WTC11 (cell line): Measurements from ENCODE around the gene NOXA1. TPM values are rescaled to one million over a fixed set of nuclear protein-coding genes. Genes with fewer than 3 reads are reported as not detected.

ENCODE experiments used
- ATAC-seq: fragments of 200-7000 bp; cut with Tn5 transposase; 2 replicates; pipeline ENCODE4 v1.10.0; 2021; ENCODE audit warnings: mild to moderate bottlenecking, moderate library complexity
- CTCF ChIA-PET: fragments of 300-600 bp; sonication (Branson Sonifier 250); formaldehyde crosslinking; loops from one replicate; lab custom pipeline; 2021; ENCODE audit warnings: antibody characterized with exemption; lab: Charles Lee
- POLR2A ChIA-PET: fragments of 350-600 bp; sonication (Branson Sonifier 250); formaldehyde crosslinking; loops from one replicate; lab custom pipeline; 2021; ENCODE audit warnings: antibody characterized with exemption; lab: Charles Lee
- DNase-seq: peaks from one replicate; pipeline ENCODE4 v3.0.0; 2021; ENCODE audit warnings: low spot score
- H3K27ac Mint-ChIP-seq: 2 replicates; pipeline ENCODE4 v1.8.0; 2021; ENCODE audit warnings: mixed read lengths
- H3K27me3 Mint-ChIP-seq: 2 replicates; pipeline ENCODE4 v1.8.0; 2021; ENCODE audit warnings: low read depth, mild to moderate bottlenecking, moderate library complexity, mixed read lengths
- H3K36me3 Mint-ChIP-seq: 2 replicates; pipeline ENCODE4 v1.8.0; 2021; ENCODE audit warnings: mixed read lengths
- H3K4me1 Mint-ChIP-seq: 2 replicates; pipeline ENCODE4 v1.8.0; 2022; ENCODE audit warnings: mixed read lengths
- H3K4me3 Mint-ChIP-seq: 2 replicates; pipeline ENCODE4 v1.8.0; 2021; ENCODE audit warnings: mild to moderate bottlenecking, moderate library complexity, mixed read lengths
- H3K9me3 Mint-ChIP-seq: 2 replicates; pipeline ENCODE4 v1.8.0; 2021; ENCODE audit warnings: mixed read lengths
- AFF4 ChIP-seq: sonication (generic); formaldehyde crosslinking; IDR thresholded peaks from 2 replicates; pipeline ENCODE4 v1.8.1; 2023; ENCODE audit warnings: mild to moderate bottlenecking, missing genetic modification reagents, borderline replicate concordance
- CBFB ChIP-seq: sonication (generic); formaldehyde crosslinking; IDR thresholded peaks from 2 replicates; pipeline ENCODE4 v1.8.1; 2022; ENCODE audit warnings: mild to moderate bottlenecking, low read depth, missing genetic modification reagents
- CREB1 ChIP-seq: sonication (generic); formaldehyde crosslinking; IDR thresholded peaks from 2 replicates; pipeline ENCODE4 v1.8.0; 2023; ENCODE audit warnings: mild to moderate bottlenecking, missing genetic modification reagents
- CREM ChIP-seq: sonication (generic); formaldehyde crosslinking; IDR thresholded peaks from 2 replicates; pipeline ENCODE4 v1.8.1; 2022; ENCODE audit warnings: mild to moderate bottlenecking, missing genetic modification reagents, moderate library complexity
- ESRRA ChIP-seq: sonication (generic); formaldehyde crosslinking; IDR thresholded peaks from 2 replicates; pipeline ENCODE4 v1.8.1; 2022; ENCODE audit warnings: mild to moderate bottlenecking, missing genetic modification reagents, borderline replicate concordance
- FOXJ3 ChIP-seq: sonication (generic); formaldehyde crosslinking; IDR thresholded peaks from 2 replicates; pipeline ENCODE4 v1.9.0; 2021; ENCODE audit warnings: missing genetic modification reagents, mild to moderate bottlenecking, borderline replicate concordance
- FOXP1 ChIP-seq: sonication (generic); formaldehyde crosslinking; IDR thresholded peaks from 2 replicates; pipeline ENCODE4 v1.8.0; 2022; ENCODE audit warnings: missing genetic modification reagents, mild to moderate bottlenecking, moderate library complexity, borderline replicate concordance
- GTF2I ChIP-seq: fragments of 250-450 bp; sonication (Bioruptor Pico); conservative IDR thresholded peaks from 2 replicates; pipeline ENCODE4 v1.4.0; 2021; ENCODE audit warnings: mild to moderate bottlenecking
- HMGA2 ChIP-seq: fragments of 250-450 bp; sonication (Bioruptor Pico); IDR thresholded peaks from 2 replicates; pipeline ENCODE4 v1.4.0; 2021; ENCODE audit warnings: mild to moderate bottlenecking, moderate library complexity
- NR1H2 ChIP-seq: sonication (generic); formaldehyde crosslinking; IDR thresholded peaks from 2 replicates; pipeline ENCODE4 v1.9.0; 2021; ENCODE audit warnings: mild to moderate bottlenecking, moderate library complexity, missing genetic modification reagents
- NR3C1 ChIP-seq: sonication (generic); formaldehyde crosslinking; conservative IDR thresholded peaks from 2 replicates; pipeline ENCODE4 v1.8.1; 2023; ENCODE audit warnings: low read depth, mild to moderate bottlenecking, missing genetic modification reagents
- OVOL2 ChIP-seq: fragments of 250-450 bp; sonication (Bioruptor Pico); IDR thresholded peaks from 2 replicates; pipeline ENCODE4 v1.9.0; 2021; ENCODE audit warnings: mild to moderate bottlenecking, borderline replicate concordance
- SMAD3 ChIP-seq: sonication (generic); formaldehyde crosslinking; IDR thresholded peaks from 2 replicates; pipeline ENCODE4 v1.8.0; 2022; ENCODE audit warnings: missing genetic modification reagents, mild to moderate bottlenecking, borderline replicate concordance
- TEAD4 ChIP-seq: sonication (generic); formaldehyde crosslinking; IDR thresholded peaks from 2 replicates; pipeline ENCODE4 v1.8.0; 2022; ENCODE audit warnings: mild to moderate bottlenecking, missing genetic modification reagents
- TP53 ChIP-seq: sonication (generic); formaldehyde crosslinking; IDR thresholded peaks from 2 replicates; pipeline ENCODE4 v1.8.1; 2023; ENCODE audit warnings: mild to moderate bottlenecking, missing genetic modification reagents
- USF1 ChIP-seq: sonication (generic); formaldehyde crosslinking; IDR thresholded peaks from 2 replicates; pipeline ENCODE4 v1.8.0; 2022; ENCODE audit warnings: mild to moderate bottlenecking, missing genetic modification reagents
- ZNF416 ChIP-seq: fragments of 250-450 bp; sonication (Bioruptor Pico); IDR thresholded peaks from 2 replicates; pipeline ENCODE4 v1.9.0; 2021; ENCODE audit warnings: mild to moderate bottlenecking, inconsistent platforms
- total RNA-seq: library from RNA; stranded (reverse); gene quantifications from 3 replicates; pipeline ENCODE4 v1.2.3, GENCODE V29; 2021
- TF ChIP-seq, protein P1 (sequence below): sonication (generic); formaldehyde crosslinking; IDR thresholded peaks from 2 replicates; pipeline ENCODE4 v1.8.1; 2022; ENCODE audit warnings: mild to moderate bottlenecking, missing genetic modification reagents, moderate library complexity, borderline replicate concordance
- TF ChIP-seq, protein P2 (sequence below): sonication (generic); formaldehyde crosslinking; IDR thresholded peaks from 2 replicates; pipeline ENCODE4 v1.8.0; 2022; ENCODE audit warnings: missing genetic modification reagents

The NOXA1 gene
- total RNA-seq, 1 experiment from 2014 or later, result 2.9 TPM

GRCh38 chr9:137428841-137429545 lies 5.8 kb downstream of the NOXA1 start:
- ATAC-seq, result no peak
- no peak overlapping the region for H3K27ac Mint-ChIP-seq
- TF ChIP-seq OVOL2 (no peak), HMGA2 (CRISPR knock-in tag) (no peak), AFF4 (CRISPR knock-in tag) (no peak), GTF2I (CRISPR knock-in tag) (no peak), NR1H2 (CRISPR knock-in tag) (no peak), CREB1 (CRISPR knock-in tag) (no peak), SMAD3 (no peak), CBFB (no peak), FOXP1 (CRISPR knock-in tag) (no peak), ZNF416 (CRISPR knock-in tag) (no peak), CREM (CRISPR knock-in tag) (no peak), USF1 (CRISPR knock-in tag) (no peak), FOXJ3 (no peak)
- TF ChIP-seq, protein P1, sequence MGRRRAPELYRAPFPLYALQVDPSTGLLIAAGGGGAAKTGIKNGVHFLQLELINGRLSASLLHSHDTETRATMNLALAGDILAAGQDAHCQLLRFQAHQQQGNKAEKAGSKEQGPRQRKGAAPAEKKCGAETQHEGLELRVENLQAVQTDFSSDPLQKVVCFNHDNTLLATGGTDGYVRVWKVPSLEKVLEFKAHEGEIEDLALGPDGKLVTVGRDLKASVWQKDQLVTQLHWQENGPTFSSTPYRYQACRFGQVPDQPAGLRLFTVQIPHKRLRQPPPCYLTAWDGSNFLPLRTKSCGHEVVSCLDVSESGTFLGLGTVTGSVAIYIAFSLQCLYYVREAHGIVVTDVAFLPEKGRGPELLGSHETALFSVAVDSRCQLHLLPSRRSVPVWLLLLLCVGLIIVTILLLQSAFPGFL (CRISPR knock-in tag), result no peak
- TF ChIP-seq, all 79 proteins: peak for 0
- Mint-ChIP-seq H3K9me3 (no peaks in the 10 kb centered on the region), H3K27me3 (no peaks in the 10 kb centered on the region; the same call in 1 of the 2 replicates), H3K4me3 (no peak overlapping the region), H3K36me3 (no peaks in the 10 kb centered on the region), H3K4me1 (no peaks in the 10 kb centered on the region)
- CTCF ChIA-PET, result interaction anchor here (0.5 to 1.5 kb wide), 3 partner anchors 15 to 143 kb away, joined by 3 to 4 read pairs (median 3); no protein-coding TSS in a partner anchor
- no peak for DNase-seq
- POLR2A ChIA-PET, result no interaction called here

DNA sequence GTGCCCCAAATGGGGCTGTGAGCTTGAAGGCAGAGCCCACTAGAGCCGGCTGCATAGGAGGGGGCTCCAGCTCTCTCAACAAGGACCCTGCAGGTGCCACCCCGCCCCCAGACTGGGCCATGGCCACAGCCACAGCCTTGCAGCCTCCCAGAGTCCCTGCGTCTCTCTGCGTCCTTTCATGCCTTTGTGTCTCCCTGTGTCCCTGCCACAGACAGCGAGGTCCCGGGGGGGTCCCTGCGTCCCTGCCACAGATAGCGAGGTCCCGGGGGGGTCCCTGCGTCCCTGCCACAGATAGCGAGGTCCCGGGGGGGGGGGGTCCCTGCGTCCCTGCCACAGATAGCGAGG lies 6.3 kb downstream of the NOXA1 start:
- Mint-ChIP-seq H3K36me3 (no peaks in the 10 kb centered on the region), H3K27me3 (no peaks in the 10 kb centered on the region; the same call in 1 of the 2 replicates), H3K4me3 (no peak overlapping the region), H3K27ac (no peak overlapping the region), H3K9me3 (no peaks in the 10 kb centered on the region), H3K4me1 (no peaks in the 10 kb centered on the region)
- POLR2A ChIA-PET, result interaction anchor here (0.6 kb wide), 1 partner anchor 32 kb away, joined by 5 read pairs; no protein-coding TSS in a partner anchor
- CTCF ChIA-PET, result interaction anchor here (0.5 to 1.0 kb wide), 2 partner anchors 143 to 144 kb away, joined by 3 to 4 read pairs; no protein-coding TSS in a partner anchor
- ATAC-seq, result no peak
- DNase-seq, result no peak
- TF ChIP-seq ESRRA (CRISPR knock-in tag) (no peak), OVOL2 (no peak), GTF2I (CRISPR knock-in tag) (no peak), AFF4 (CRISPR knock-in tag) (no peak), TP53 (no peak), TEAD4 (CRISPR knock-in tag) (no peak), NR3C1 (CRISPR knock-in tag) (no peak)
- TF ChIP-seq, protein P2, sequence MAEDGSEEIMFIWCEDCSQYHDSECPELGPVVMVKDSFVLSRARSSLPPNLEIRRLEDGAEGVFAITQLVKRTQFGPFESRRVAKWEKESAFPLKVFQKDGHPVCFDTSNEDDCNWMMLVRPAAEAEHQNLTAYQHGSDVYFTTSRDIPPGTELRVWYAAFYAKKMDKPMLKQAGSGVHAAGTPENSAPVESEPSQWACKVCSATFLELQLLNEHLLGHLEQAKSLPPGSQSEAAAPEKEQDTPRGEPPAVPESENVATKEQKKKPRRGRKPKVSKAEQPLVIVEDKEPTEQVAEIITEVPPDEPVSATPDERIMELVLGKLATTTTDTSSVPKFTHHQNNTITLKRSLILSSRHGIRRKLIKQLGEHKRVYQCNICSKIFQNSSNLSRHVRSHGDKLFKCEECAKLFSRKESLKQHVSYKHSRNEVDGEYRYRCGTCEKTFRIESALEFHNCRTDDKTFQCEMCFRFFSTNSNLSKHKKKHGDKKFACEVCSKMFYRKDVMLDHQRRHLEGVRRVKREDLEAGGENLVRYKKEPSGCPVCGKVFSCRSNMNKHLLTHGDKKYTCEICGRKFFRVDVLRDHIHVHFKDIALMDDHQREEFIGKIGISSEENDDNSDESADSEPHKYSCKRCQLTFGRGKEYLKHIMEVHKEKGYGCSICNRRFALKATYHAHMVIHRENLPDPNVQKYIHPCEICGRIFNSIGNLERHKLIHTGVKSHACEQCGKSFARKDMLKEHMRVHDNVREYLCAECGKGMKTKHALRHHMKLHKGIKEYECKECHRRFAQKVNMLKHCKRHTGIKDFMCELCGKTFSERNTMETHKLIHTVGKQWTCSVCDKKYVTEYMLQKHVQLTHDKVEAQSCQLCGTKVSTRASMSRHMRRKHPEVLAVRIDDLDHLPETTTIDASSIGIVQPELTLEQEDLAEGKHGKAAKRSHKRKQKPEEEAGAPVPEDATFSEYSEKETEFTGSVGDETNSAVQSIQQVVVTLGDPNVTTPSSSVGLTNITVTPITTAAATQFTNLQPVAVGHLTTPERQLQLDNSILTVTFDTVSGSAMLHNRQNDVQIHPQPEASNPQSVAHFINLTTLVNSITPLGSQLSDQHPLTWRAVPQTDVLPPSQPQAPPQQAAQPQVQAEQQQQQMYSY (CRISPR knock-in tag), result no peak
